Measurements from ENCODE around the gene PLEKHG7. TPM values are rescaled to one million over a fixed set of nuclear protein-coding genes. Genes with fewer than 3 reads are reported as not detected.

Gene PLEKHG7
- total and polyA plus RNA-seq, 2 of the 8 experiments (the other 6 are each of a cell fraction or from before 2014, with no cell fraction given) = not detected

DNA sequence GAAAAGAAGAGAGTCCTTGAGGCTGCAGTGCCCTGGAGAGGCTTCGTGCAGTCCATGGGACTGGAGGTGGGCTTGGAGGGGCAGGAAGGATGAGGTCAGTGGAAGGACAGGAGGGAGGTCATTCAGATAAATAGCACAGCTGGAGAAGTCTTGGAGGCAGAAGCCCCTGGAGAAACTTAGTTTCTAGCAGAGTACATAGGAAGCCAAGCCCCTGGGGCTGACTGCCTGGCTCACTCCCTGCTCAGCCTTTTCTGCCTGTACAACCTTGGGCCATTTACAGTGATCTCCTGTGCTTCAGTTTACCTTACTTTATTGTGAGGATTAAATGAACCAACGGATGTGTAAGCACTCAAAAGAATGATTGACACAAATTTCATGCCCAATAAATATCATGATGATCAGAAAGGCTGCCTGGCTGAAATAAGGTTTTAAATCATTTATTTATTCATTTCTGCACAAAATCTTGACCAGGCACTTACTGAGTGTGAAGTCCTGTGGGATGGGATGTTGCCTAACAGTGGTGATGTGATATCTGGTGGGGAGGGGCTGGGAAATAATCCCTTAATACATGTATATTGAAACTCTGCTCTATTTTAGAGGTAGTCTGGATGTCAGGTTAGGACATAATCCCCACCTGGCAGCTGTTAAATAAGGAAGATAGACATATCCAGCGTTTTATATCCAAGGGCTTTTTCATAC is 54.3 kb downstream of the PLEKHG7 start:
- H3K79me1 ChIP-seq (ENCODE audit: low read depth, low read length) = no peaks in the 10 kb centered on the region
- H3K14ac ChIP-seq (ENCODE audit: insufficient read length) = no peak overlapping the region
- H4K5ac ChIP-seq (ENCODE audit: insufficient read length, low read depth, low read length) = no peak overlapping the region
- H3K23ac ChIP-seq (ENCODE audit: insufficient read length) = no peak overlapping the region
- no peak overlapping the region for H3K4me3 ChIP-seq (ENCODE audit: extremely low read depth in 1 of 4, insufficient read depth in 2 of 4, low read depth in 3 of 4, low read length in 4 of 4)
- H2BK120ac ChIP-seq (replicated peaks; ENCODE audit: low read depth, low read length) = no peak overlapping the region
- no peak overlapping the region for H2BK5ac ChIP-seq (ENCODE audit: low read depth, low read length)
- no peak for TF ChIP-seq SP1 (IDR thresholded peaks at IDR 0.05; ENCODE audit: low read depth, low read length)
- no peak for TF ChIP-seq CREB1 (IDR thresholded peaks at IDR 0.05)
- TF ChIP-seq NRF1 (IDR thresholded peaks at IDR 0.05; ENCODE audit: low read depth, low read length) = no peak
- TF ChIP-seq RBBP5 (IDR thresholded peaks at IDR 0.05; ENCODE audit: borderline replicate concordance, low read depth, low read length) = no peak
- no peak for TF ChIP-seq ASH2L (IDR thresholded peaks at IDR 0.05; ENCODE audit: low read length)
- TF ChIP-seq EGR1 (IDR thresholded peaks at IDR 0.05; ENCODE audit: borderline replicate concordance, low read depth, low read length) = no peak
- TF ChIP-seq ZNF274 (IDR thresholded peaks at IDR 0.05; ENCODE audit: borderline replicate concordance, extremely low read depth, low read length) = no peak
- TF ChIP-seq POLR2AphosphoS5 (IDR thresholded peaks at IDR 0.05; ENCODE audit: low read depth, low read length) = no peak
- no peak for TF ChIP-seq CHD2 (IDR thresholded peaks at IDR 0.05; ENCODE audit: low read length)
- no peak for TF ChIP-seq CHD1 (IDR thresholded peaks at IDR 0.05; ENCODE audit: low read depth, low read length)
- no peaks in the 10 kb centered on the region for H3K9me3 ChIP-seq (ENCODE audit: insufficient read depth in 2 of 2, low read depth in 1 of 2, low read length in 1 of 2)
- no peak overlapping the region for H3K56ac ChIP-seq (replicated peaks; ENCODE audit: insufficient read length, low read depth, low read length)
- no peaks in the 10 kb centered on the region for H4K20me1 ChIP-seq (replicated peaks in 1 of 2; ENCODE audit: control insufficient read depth in 1 of 2, insufficient read depth in 2 of 2, low read length in 2 of 2)
- no peak overlapping the region for H2BK15ac ChIP-seq (ENCODE audit: low read length)
- H2AFZ ChIP-seq (ENCODE audit: low read length) = 0 out of 2 replicates have a peak overlapping the region, but pooled peaks have one; percentile 38
- H4K91ac ChIP-seq (replicated peaks; ENCODE audit: insufficient read length, low read length) = no peak overlapping the region
- H3K4me2 ChIP-seq (ENCODE audit: insufficient read depth in 1 of 2, low read depth in 2 of 2, low read length in 2 of 2) = no peak overlapping the region
- ChIA-PET POLR2A (ENCODE audit: partially characterized antibody) (no interaction called here), CTCF (ENCODE audit: partially characterized antibody) (no interaction called here)
- no peak overlapping the region for H3K27ac ChIP-seq (ENCODE audit: low read depth, low read length)
- no peaks in the 10 kb centered on the region for H3K23me2 ChIP-seq (ENCODE audit: low read depth, low read length)
- H2BK12ac ChIP-seq (ENCODE audit: low read depth, low read length) = no peak overlapping the region
- no peaks in the 10 kb centered on the region for H3K27me3 ChIP-seq (replicated peaks in 1 of 4; ENCODE audit: control insufficient read depth in 3 of 4, extremely low read depth in 1 of 4, insufficient read depth in 3 of 4, low read length in 3 of 4)
- H3K9ac ChIP-seq (replicated peaks in 1 of 4; ENCODE audit: extremely low read depth in 1 of 4, low read depth in 3 of 4, low read length in 3 of 4) = no peak overlapping the region
- no peak overlapping the region for H3K4ac ChIP-seq (replicated peaks; ENCODE audit: insufficient read length, low read depth, low read length)
- H4K8ac ChIP-seq (ENCODE audit: extremely low read depth, insufficient read depth, low read length) = no peak overlapping the region
- H3K36me3 ChIP-seq (ENCODE audit: control insufficient read depth in 2 of 4, insufficient read depth in 4 of 4, low read length in 3 of 4) = no peaks in the 10 kb centered on the region
- no peak overlapping the region for H3K18ac ChIP-seq (ENCODE audit: extremely low read depth, low read length)
- no peaks in the 10 kb centered on the region for H3K79me2 ChIP-seq (ENCODE audit: control insufficient read depth in 1 of 2, insufficient read depth in 2 of 2, low read length in 2 of 2)
- WGBS, 2 experiments (ENCODE audit: extremely low coverage in 1 of 2, insufficient coverage in 1 of 2, insufficient read length in 1 of 2, insufficient replicate concordance in 2 of 2, low coverage in 1 of 2, low lambda C conversion rate in 2 of 2, missing lambda C conversion rate in 1 of 2) = 92% methylated on average over 3 of the region's 3 CpGs; no CpG with 5 or more reads in 1 of the 2 experiments
- no peak overlapping the region for H2BK20ac ChIP-seq (ENCODE audit: low read length)
- H3K4me1 ChIP-seq (replicated peaks in 1 of 4; ENCODE audit: control insufficient read depth in 3 of 4, insufficient read depth in 4 of 4, low read length in 3 of 4) = peaks cover 0 to 2% (median under 1%) of the 10 kb centered on the region in 4 experiments; a peak in 1 of 7 replicates
- no peak for FAIRE-seq
- DNase-seq (ENCODE audit: low read depth in 1 of 2, low spot score in 2 of 2) = no peak
- H2AK5ac ChIP-seq (ENCODE audit: low read depth, low read length) = no peak overlapping the region

Data from H1 (cell line).